Measurements from ENCODE around the gene SAMD3.

DNA sequence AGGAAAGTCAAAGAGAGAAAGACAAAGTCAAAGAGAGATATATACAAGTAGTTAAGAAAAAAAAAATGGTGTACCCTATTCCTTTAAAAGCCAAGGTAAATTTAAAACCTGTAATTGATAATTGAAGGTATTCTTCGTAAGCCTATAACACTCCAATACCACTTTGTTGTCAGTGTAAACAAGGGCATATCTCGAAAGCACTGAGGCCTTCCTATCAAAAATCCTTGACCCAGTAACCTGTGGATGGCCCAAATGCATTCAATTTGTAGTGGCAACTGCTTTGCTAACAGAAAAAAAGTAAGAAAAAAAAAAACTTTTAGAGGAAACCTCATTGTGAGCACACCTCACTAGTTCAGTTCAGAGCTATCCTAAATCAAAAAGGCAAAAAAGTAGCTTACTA is 39.3 kb upstream of the SAMD3 start:
- TF ChIP-seq LEF1 (IDR thresholded peaks at IDR 0.05; ENCODE audit: borderline replicate concordance) (no peak), SP1 (IDR thresholded peaks at IDR 0.05) (no peak), ELF4 (IDR thresholded peaks at IDR 0.05) (no peak), L3MBTL2 (conservative IDR thresholded peaks at IDR 0.05) (no peak), ZNF384 (IDR thresholded peaks at IDR 0.05) (no peak), NFRKB (IDR thresholded peaks at IDR 0.05) (no peak), SUZ12 (IDR thresholded peaks at IDR 0.05) (no peak), HDGF (IDR thresholded peaks at IDR 0.05; ENCODE audit: borderline replicate concordance) (no peak)
